HG03060 (cell line): ENCODE data around the gene SYPL2.
"Not testable (repeated sequence)": the region's sequence is repeated elsewhere in the genome, so short reads cannot be mapped to it uniquely, and the experiment has no call there.

ENCODE experiments used
- ATAC-seq: cut with Tn5 transposase; IDR thresholded peaks from one replicate; pipeline ENCODE4 v1.9.1; 2021; ENCODE audit warnings: low read depth, moderate number of reproducible peaks; ENCODE audit not compliant: unreplicated experiment

SYPL2 gene

GRCh38 chr1:109466452-109467300, at the start of gene SYPL2:
TSS of gene SYPL2 (plus strand) at chr1:109466546. CDS start at chr1:109466844, 298 bp downstream.
- ATAC-seq = no peak

- no peak for ATAC-seq
Measured at GRCh38 chr1:109423498-109423897, 42.8 kb upstream of the SYPL2 start.

GRCh38 chr1:109425391-109426280, 40.7 kb upstream of the SYPL2 start:
- peak; percentile 23 for ATAC-seq

GRCh38 chr1:109426281-109427170, 39.8 kb upstream of the SYPL2 start, which contains the start of gene PSMA5:
TSS of gene PSMA5 (minus strand) at chr1:109426448. CDS start at chr1:109426330, 118 bp downstream.
- ATAC-seq = peak; percentile 89

GRCh38 chr1:109427171-109427467, 39.2 kb upstream of the SYPL2 start:
- no peak for ATAC-seq

GRCh38 chr1:109432336-109432735, 34.0 kb upstream of the SYPL2 start:
- ATAC-seq = no peak

- no peak for ATAC-seq
Measured at GRCh38 chr1:109433322-109433721, 33.0 kb upstream of the SYPL2 start.

- ATAC-seq = no peak
Measured at GRCh38 chr1:109434484-109434883, 31.9 kb upstream of the SYPL2 start.

GRCh38 chr1:109438798-109439297, 27.5 kb upstream of the SYPL2 start:
- ATAC-seq = no peak

- no peak for ATAC-seq
Measured at GRCh38 chr1:109441069-109441468, 25.3 kb upstream of the SYPL2 start.

- no peak for ATAC-seq
Measured at GRCh38 chr1:109443476-109443875, 22.9 kb upstream of the SYPL2 start.

GRCh38 chr1:109444346-109444745, 22.0 kb upstream of the SYPL2 start:
- no peak for ATAC-seq

GRCh38 chr1:109445949-109446695, 20.2 kb upstream of the SYPL2 start:
- not testable (repeated sequence) for ATAC-seq

- ATAC-seq = no peak
Measured at GRCh38 chr1:109447524-109447923, 18.8 kb upstream of the SYPL2 start.

- ATAC-seq = no peak
Measured at GRCh38 chr1:109454497-109455133, 11.7 kb upstream of the SYPL2 start.

- ATAC-seq = no peak
Measured at GRCh38 chr1:109457819-109458218, 8.5 kb upstream of the SYPL2 start.

GRCh38 chr1:109466125-109466451, 258 bp upstream of the SYPL2 start:
- ATAC-seq = no peak

- ATAC-seq = no peak
Measured at GRCh38 chr1:109467301-109467777, 993 bp downstream of the SYPL2 start.

GRCh38 chr1:109468061-109468460, 1.7 kb downstream of the SYPL2 start:
- no peak for ATAC-seq
